PC-9 (cell line): ENCODE measurements around the gene ARHGAP33.

Experiments used
- CTCF ChIP-seq: fragments of 200-600 bp; sonication (generic); conservative IDR thresholded peaks from 2 replicates; pipeline ENCODE4 v1.6.1; 2017; ENCODE audit warnings: mixed run types, antibody characterized with exemption, mild to moderate bottlenecking, moderate library complexity
- EZH2 ChIP-seq: fragments of 200-600 bp; sonication (generic); IDR thresholded peaks from 2 replicates; pipeline ENCODE4 v1.8.0; 2017; ENCODE audit warnings: antibody characterized with exemption, low read depth

DNA sequence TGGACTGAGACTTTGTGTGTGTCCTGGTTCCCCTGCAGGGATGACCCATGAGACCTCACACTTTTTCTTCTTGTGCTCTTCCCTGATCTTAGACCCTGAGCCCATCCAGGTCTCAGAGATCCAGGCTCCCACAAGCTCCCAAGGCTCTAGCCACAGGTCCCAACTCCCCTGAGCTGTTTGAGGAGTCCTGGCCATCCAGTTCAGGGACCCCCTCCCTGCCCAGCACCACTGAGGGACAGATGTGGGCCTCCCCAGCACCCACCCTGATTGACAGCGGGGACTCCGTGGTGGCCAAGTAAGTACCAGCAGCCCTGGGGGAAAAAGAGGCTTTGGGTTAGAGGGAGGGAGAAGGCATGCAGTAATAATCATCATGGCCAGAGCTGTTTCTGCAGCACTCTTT is 15.7 kb upstream of the ARHGAP33 start:
- no peak for TF ChIP-seq CTCF
- no peak for TF ChIP-seq EZH2
